GM18502 (cell line): ENCODE results near the gene RPL7A.
A peak's percentile ranks its signal among the peaks of the same experiment; 100 is the strongest.
"Not testable (repeated sequence)": the region's sequence is repeated elsewhere in the genome, so short reads cannot be mapped to it uniquely, and the experiment has no call there.

Source experiments
- ATAC-seq: cut with Tn5 transposase; IDR thresholded peaks from one replicate; pipeline ENCODE4 v1.9.1; 2021; ENCODE audit warnings: mild to moderate bottlenecking; ENCODE audit not compliant: unreplicated experiment, poor library complexity

Gene RPL7A

GRCh38 chr9:133347985-133348717, at the start of gene RPL7A, which contains the start of gene MED22:
RPL7A (plus strand) TSS chr9:133348218; CDS start chr9:133348244, 26 bp downstream.
MED22 (minus strand) TSS chr9:133348131; CDS start chr9:133346662, 1,469 bp downstream.
- peak; percentile 73 for ATAC-seq

- not testable (repeated sequence) for ATAC-seq
Measured at GRCh38 chr9:133299996-133300395, 48.0 kb upstream of the RPL7A start.

- no peak for ATAC-seq
Measured at GRCh38 chr9:133301253-133302230, 46.5 kb upstream of the RPL7A start.

GRCh38 chr9:133303266-133304157, 44.5 kb upstream of the RPL7A start:
- ATAC-seq, result no peak

- no peak for ATAC-seq
Measured at GRCh38 chr9:133304158-133304470, 43.9 kb upstream of the RPL7A start.

GRCh38 chr9:133304477-133305377, 43.3 kb upstream of the RPL7A start:
- ATAC-seq, result no peak

- no peak for ATAC-seq
Measured at GRCh38 chr9:133305731-133306130, 42.3 kb upstream of the RPL7A start.

- no peak for ATAC-seq
Measured at GRCh38 chr9:133306242-133307204, 41.5 kb upstream of the RPL7A start.

- no peak for ATAC-seq
Measured at GRCh38 chr9:133307301-133307700, 40.7 kb upstream of the RPL7A start.

- ATAC-seq, result no peak
Measured at GRCh38 chr9:133309608-133310007, 38.4 kb upstream of the RPL7A start.

GRCh38 chr9:133315997-133316396, 32.0 kb upstream of the RPL7A start:
- ATAC-seq, result no peak

- ATAC-seq, result not testable (repeated sequence)
Measured at GRCh38 chr9:133317551-133317950, 30.5 kb upstream of the RPL7A start.

GRCh38 chr9:133320421-133320881, 27.6 kb upstream of the RPL7A start:
- no peak for ATAC-seq

- ATAC-seq, result no peak
Measured at GRCh38 chr9:133321411-133321935, 26.5 kb upstream of the RPL7A start.

GRCh38 chr9:133322701-133323100, 25.3 kb upstream of the RPL7A start:
- no peak for ATAC-seq

- no peak for ATAC-seq
Measured at GRCh38 chr9:133323211-133323610, 24.8 kb upstream of the RPL7A start.

- ATAC-seq, result no peak
Measured at GRCh38 chr9:133323991-133324703, 23.9 kb upstream of the RPL7A start.
